Upper lobe of left lung (tissue), 6 donors: ENCODE data around the gene DNAAF8. TPM values are rescaled to one million over a fixed set of nuclear protein-coding genes. Genes with fewer than 3 reads are reported as not detected.
"Not testable (repeated sequence)": the region's sequence is repeated elsewhere in the genome, so short reads cannot be mapped to it uniquely, and the experiment has no call there.

Source experiments
- ATAC-seq, 2 donors: fragments of 200-7000 bp; cut with Tn5 transposase; one replicate each; pipeline ENCODE4 v1.9.1; 2022; ENCODE audit warnings: mild to moderate bottlenecking in 2 of 2, moderate library complexity in 2 of 2; ENCODE audit not compliant: low FRiP score in 2 of 2
- DNase-seq, 2 donors: peaks; one replicate each; pipeline ENCODE4 v3.0.0-alpha.2; 2019 to 2020
- H3K27ac ChIP-seq, 4 donors: fragments of 200-600 bp; sonication (generic); one replicate each; pipeline ENCODE4 v1.5.1; 2016 to 2019
- H3K27me3 ChIP-seq, 4 donors: fragments of 200-600 bp; sonication (generic); one replicate each; pipeline ENCODE4 v1.5.1; 2017 to 2019
- H3K36me3 ChIP-seq, 4 donors: fragments of 200-600 bp; sonication (generic); one replicate each; pipeline ENCODE4 v1.5.1; 2016 to 2019
- H3K4me1 ChIP-seq, 4 donors: fragments of 200-600 bp; sonication (generic); one replicate each; pipeline ENCODE4 v1.5.1; 2018 to 2019
- H3K4me3 ChIP-seq, 4 donors: fragments of 200-600 bp; sonication (generic); one replicate each; pipeline ENCODE4 v1.5.1; 2017 to 2019; ENCODE audit warnings: mild to moderate bottlenecking in 2 of 4, moderate library complexity in 1 of 4
- H3K9me3 ChIP-seq, 4 donors: fragments of 200-600 bp; sonication (generic); one replicate each; pipeline ENCODE4 v1.5.1; 2018 to 2019
- CTCF ChIP-seq, 6 experiments: fragments of 450-650 bp in 4 of 6; fragments of 200-600 bp in 2 of 6; sonication (generic) in 2 of 6; IDR thresholded peaks; one replicate each; pipeline ENCODE4 v1.5.1; 2016 to 2019; ENCODE audit warnings: antibody characterized with exemption in 6 of 6
- EP300 ChIP-seq, 4 donors: sonication (generic); formaldehyde crosslinking; IDR thresholded peaks; one replicate each; pipeline ENCODE4 v1.5.1; 2017; ENCODE audit warnings: antibody characterized with exemption in 4 of 4, control low read depth in 2 of 4
- POLR2A ChIP-seq, 4 donors: fragments of 450-650 bp; IDR thresholded peaks; one replicate each; pipeline ENCODE4 v1.5.1; 2016 to 2017; ENCODE audit warnings: antibody characterized with exemption in 4 of 4, mild to moderate bottlenecking in 2 of 4
- POLR2AphosphoS5 ChIP-seq, 2 donors: sonication (generic); formaldehyde crosslinking; IDR thresholded peaks; one replicate each; pipeline ENCODE4 v1.5.1; 2017; ENCODE audit warnings: antibody characterized with exemption in 2 of 2
- WGBS, 2 donors: methylation state at CpG; one replicate each; pipeline ENCODE4 v1.1.5; 2017 to 2018; 5-methylcytosine and 5-hydroxymethylcytosine counted together
- total RNA-seq, 6 donors: library from RNA; depleted of rRNA in 4 of 6; stranded (reverse); fragments of >200 nt in 4 of 6; gene quantifications; one replicate each; pipeline versions ENCODE4 v1.1.0 to v1.2.1, GENCODE V29; 2016 to 2021
- donor health status: DM: no; HTN: no; CAD: no; lungs with moderate emphysema.
- donor health status: DM: no; HTN: yes; CAD: no; lungs with severe emphysema.

Gene DNAAF8
- total RNA-seq, 6 donors from 2014 or later, result 1.6 to 19.1 (median 4.3) TPM

- H3K4me1 ChIP-seq, result peaks cover 9 to 22% (median 11%) of the 10 kb centered on the region in 4 donors
- H3K36me3 ChIP-seq, result no peaks in the 10 kb centered on the region
- no peaks in the 10 kb centered on the region for H3K27me3 ChIP-seq
- H3K9me3 ChIP-seq, result no peaks in the 10 kb centered on the region
- no peak overlapping the region for H3K4me3 ChIP-seq
- 90 to 96% methylated on average over 3 to 4 of the region's 4 CpGs for WGBS, 2 donors
- ATAC-seq, result no peak
- no peak for DNase-seq
- TF ChIP-seq CTCF (IDR thresholded peaks at IDR 0.05), result no peak
- no peak for TF ChIP-seq POLR2AphosphoS5 (IDR thresholded peaks at IDR 0.05)
- TF ChIP-seq EP300 (IDR thresholded peaks at IDR 0.05), result no peak
- H3K27ac ChIP-seq, result no peak overlapping the region
These were observed 2.2 kb downstream of the DNAAF8 start for GRCh38 chr16:4736546-4736945.

GRCh38 chr16:4737545-4737944 is 3.2 kb downstream of the DNAAF8 start:
- H3K4me3 ChIP-seq, result no peak overlapping the region
- no peak for DNase-seq
- 75 to 77% methylated on average over 9 to 14 of the region's 15 CpGs for WGBS, 2 donors

GRCh38 chr16:4738370-4738769 is 4.0 kb downstream of the DNAAF8 start:
- DNase-seq, H3K27ac ChIP-seq, H3K4me3 ChIP-seq, ATAC-seq, H3K36me3 ChIP-seq, H3K9me3 ChIP-seq, H3K27me3 ChIP-seq: not testable (repeated sequence)
- H3K4me1 ChIP-seq, result peaks cover 7 to 21% (median 12%) of the 10 kb centered on the region in 4 donors
- 90% methylated on average over 4 to 5 of the region's 5 CpGs for WGBS, 2 donors

More at GRCh38 chr16:4737545-4737944, 3.2 kb downstream of the DNAAF8 start:
- ATAC-seq, result no peak
- no peaks in the 10 kb centered on the region for H3K9me3 ChIP-seq
- H3K4me1 ChIP-seq, result peaks cover 9 to 22% (median 11%) of the 10 kb centered on the region in 4 donors
- no peaks in the 10 kb centered on the region for H3K36me3 ChIP-seq
- H3K27ac ChIP-seq, result no peak overlapping the region
- H3K27me3 ChIP-seq, result no peaks in the 10 kb centered on the region
- TF ChIP-seq POLR2A (IDR thresholded peaks at IDR 0.05) (no peak), POLR2AphosphoS5 (IDR thresholded peaks at IDR 0.05) (no peak), CTCF (IDR thresholded peaks at IDR 0.05) (no peak), EP300 (IDR thresholded peaks at IDR 0.05) (no peak)

- peak overlapping the region in 3 of 4 donors; percentile 3 to 37 (median 29) for H3K4me3 ChIP-seq
- peaks cover 0 to 8% (median 6%) of the 10 kb centered on the region in 4 donors for H3K4me1 ChIP-seq
- no peaks in the 10 kb centered on the region for H3K27me3 ChIP-seq
- TF ChIP-seq EP300 (IDR thresholded peaks at IDR 0.05), result no peak
- TF ChIP-seq CTCF (IDR thresholded peaks at IDR 0.05), result no peak
- TF ChIP-seq POLR2A (IDR thresholded peaks at IDR 0.05), result no peak
- no peak for TF ChIP-seq POLR2AphosphoS5 (IDR thresholded peaks at IDR 0.05)
- WGBS, 2 donors, result 30 to 37% methylated on average over 13 to 14 of the region's 14 CpGs
- H3K9me3 ChIP-seq, result no peaks in the 10 kb centered on the region
- no peak overlapping the region for H3K27ac ChIP-seq
- ATAC-seq (no peak), DNase-seq (no peak)
- H3K36me3 ChIP-seq, result no peaks in the 10 kb centered on the region
These were observed 9.0 kb downstream of the DNAAF8 start for GRCh38 chr16:4743226-4743878.

GRCh38 chr16:4744555-4745273 is 10.4 kb downstream of the DNAAF8 start:
- TF ChIP-seq CTCF (IDR thresholded peaks at IDR 0.05) (no peak), POLR2AphosphoS5 (IDR thresholded peaks at IDR 0.05) (no peak), EP300 (IDR thresholded peaks at IDR 0.05) (no peak), POLR2A (IDR thresholded peaks at IDR 0.05) (no peak)
- Histone ChIP-seq H3K36me3 (peaks cover 0 to 6% (median 2%) of the 10 kb centered on the region in 4 donors), H3K27me3 (no peaks in the 10 kb centered on the region), H3K9me3 (no peaks in the 10 kb centered on the region), H3K4me3 (no peak overlapping the region), H3K4me1 (peaks cover 0 to 8% (median 6%) of the 10 kb centered on the region in 4 donors), H3K27ac (no peak overlapping the region)
- ATAC-seq, result no peak
- DNase-seq, result no peak
- 68 to 74% methylated on average over 4 to 10 of the region's 13 CpGs for WGBS, 2 donors
